HG03460 (cell line): ENCODE results near the gene KCNAB2.

ENCODE experiments used
- ATAC-seq: cut with Tn5 transposase; IDR thresholded peaks from one replicate; pipeline ENCODE4 v1.9.1; 2021; ENCODE audit not compliant: unreplicated experiment

The KCNAB2 gene

DNA sequence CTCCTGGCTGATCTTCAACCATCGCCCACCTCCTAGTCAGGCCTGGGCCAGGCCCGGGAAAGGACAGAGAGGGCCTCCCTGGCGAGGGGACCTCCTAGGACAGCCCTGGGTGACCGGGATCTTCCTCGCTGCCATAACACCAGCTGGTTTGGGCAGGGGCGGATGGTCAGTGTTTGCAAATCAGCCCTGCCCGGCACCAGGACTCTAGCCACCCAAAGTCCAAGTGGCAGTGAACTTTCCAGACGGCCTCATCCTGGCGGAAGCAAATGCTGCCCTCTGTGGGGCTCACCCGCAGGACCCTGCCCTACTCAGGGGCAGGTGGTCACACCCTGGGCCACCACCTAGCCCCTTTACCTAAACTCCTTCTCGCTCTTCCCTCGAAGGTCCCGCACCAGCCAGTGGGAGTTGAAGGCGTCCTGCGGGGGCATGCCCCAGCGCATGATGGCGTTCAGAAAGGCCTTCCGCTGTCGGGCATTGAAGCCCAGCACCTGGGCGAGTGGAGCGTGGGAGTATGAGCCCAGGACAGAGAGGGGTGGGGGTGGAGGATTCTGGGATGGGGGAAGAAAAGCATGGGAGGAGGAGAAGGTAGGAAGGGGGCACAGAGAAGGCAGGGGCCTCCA is 79.2 kb downstream of the KCNAB2 start:
- ATAC-seq = no peak

DNA sequence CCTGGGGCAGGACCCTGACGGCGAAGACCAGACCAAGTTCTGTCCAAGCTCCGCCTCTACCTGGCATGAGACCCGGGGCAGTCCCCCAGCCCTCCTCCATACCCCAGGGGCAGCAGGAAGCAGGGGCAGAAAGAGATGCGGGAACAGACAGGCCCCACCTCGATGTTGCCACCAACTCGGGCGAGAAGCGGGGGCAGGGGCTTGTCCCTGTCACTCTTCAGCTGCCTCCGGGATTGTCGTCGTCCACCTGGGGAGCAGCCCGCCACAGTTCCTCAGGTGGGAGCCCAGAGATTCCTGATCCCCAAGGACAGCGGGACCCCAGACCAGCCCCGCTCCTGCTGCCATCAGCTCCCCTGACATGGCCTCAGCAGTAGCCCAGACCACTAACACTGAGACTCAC is 79.7 kb downstream of the KCNAB2 start:
- ATAC-seq = no peak

DNA sequence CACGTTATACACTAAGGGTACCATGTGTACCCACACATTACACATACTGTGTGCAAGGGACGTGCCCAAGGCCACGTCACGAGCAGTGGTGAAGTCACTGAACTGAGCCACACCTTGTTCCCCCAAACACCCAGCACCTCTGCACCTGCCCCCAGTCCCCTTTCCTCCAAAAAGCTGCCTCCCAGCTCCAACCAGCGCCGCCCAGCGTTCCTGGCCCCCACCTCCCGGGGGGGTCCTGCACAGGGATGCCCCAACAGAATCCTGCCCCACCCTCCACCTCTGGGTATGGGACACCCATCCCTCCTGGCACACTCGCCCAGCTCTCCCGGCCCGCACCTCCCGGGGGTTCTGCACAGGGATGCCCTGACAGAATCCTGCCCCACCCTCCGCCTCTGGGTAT is 80.3 kb downstream of the KCNAB2 start:
- ATAC-seq = no peak

- ATAC-seq = no peak
Observed at GRCh38 chr1:6126521-6127067, 80.9 kb downstream of the KCNAB2 start.

DNA sequence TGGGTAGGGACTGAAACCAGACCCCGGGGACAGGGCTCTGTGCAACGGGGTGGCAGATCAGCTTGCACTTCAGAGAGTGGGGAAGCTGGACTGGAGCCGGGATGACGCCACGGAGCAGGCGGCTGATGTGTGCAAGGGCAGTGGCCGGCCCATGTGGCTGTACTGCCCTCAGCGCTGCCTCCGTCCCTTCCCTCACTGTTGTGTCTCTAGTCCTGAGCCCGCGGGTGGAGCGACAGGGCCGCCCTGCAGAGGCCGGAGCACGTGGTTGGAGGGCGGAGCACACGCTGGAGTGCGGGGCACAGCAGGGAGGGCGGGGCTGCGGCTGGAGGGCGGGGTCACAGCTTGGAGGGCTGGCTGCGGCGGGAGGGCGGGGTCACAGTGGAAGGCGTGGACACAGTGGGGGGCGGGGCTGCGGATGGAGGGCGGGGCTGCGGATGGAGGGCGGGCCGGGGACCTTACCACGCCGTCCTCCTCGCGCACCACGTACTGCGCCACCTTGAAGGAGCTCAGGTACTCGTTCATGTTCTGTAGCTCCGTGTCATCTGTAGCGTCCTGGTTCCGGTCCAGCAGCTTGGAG is 82.0 kb downstream of the KCNAB2 start:
- no peak for ATAC-seq

- no peak for ATAC-seq
Observed at GRCh38 chr1:6128276-6129081, 82.8 kb downstream of the KCNAB2 start.

- no peak for ATAC-seq
Observed at GRCh38 chr1:6129313-6129712, 83.6 kb downstream of the KCNAB2 start.

- ATAC-seq = no peak
Observed at GRCh38 chr1:6130036-6130435, 84.3 kb downstream of the KCNAB2 start.

GRCh38 chr1:6130596-6130995 is 84.9 kb downstream of the KCNAB2 start:
- ATAC-seq = no peak

GRCh38 chr1:6131561-6131960 is 85.9 kb downstream of the KCNAB2 start:
- no peak for ATAC-seq

- ATAC-seq = no peak
Observed at GRCh38 chr1:6133146-6133895, 87.6 kb downstream of the KCNAB2 start.

DNA sequence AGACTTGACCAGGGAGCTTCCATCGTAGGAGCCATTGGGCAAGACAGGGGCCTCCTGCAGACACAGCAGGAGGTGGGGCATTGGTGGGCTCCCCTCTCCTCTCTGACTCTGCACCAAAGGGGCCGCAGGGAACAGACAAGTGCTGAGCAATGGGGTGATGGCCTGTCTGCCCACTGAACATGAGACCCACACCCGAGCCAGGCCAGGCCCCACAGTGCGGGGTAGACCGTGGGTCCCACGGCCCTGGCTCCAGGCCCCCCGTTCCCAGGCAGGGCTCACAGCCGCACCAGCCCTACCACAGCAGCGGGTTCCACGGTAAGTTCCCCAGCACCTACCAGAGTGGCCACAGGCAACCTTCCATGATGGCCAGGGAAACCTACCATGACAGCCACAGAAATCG is 88.5 kb downstream of the KCNAB2 start:
- ATAC-seq = no peak

GRCh38 chr1:6134741-6135510 is 89.2 kb downstream of the KCNAB2 start:
- ATAC-seq = no peak

DNA sequence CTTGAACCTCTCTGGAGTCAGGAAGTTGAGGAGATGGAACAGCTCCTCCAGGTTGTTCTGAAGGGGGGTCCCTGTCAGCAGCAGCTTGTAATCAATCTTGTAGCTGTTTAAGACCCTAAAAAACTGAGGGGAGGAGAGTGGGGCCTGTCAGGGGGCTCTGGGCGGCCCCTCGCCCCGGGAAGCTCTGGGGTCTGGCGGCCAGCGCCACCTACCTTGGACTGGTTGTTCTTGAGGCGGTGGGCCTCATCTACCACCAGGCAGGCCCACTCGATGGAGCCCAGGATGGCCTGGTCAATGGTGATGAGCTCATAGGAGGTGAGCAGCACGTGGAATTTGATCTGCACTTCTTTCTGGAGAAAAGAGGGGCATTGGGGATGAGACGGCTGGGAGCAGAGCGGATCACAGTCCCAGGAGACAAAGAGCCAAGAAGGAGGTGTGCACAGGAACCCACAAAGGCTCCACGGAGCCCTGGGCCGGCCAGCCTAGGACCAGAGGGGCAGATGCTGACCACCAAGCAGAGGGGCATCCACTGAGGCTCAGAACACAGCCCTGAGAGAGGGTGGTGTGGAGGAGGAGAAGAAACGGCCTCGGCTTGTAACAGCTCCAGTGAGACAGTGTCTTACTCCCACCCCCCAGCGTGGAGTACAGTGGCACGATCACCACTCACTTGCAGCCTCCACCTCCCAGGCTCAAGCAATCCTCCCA is 91.0 kb downstream of the KCNAB2 start:
- ATAC-seq = no peak

DNA sequence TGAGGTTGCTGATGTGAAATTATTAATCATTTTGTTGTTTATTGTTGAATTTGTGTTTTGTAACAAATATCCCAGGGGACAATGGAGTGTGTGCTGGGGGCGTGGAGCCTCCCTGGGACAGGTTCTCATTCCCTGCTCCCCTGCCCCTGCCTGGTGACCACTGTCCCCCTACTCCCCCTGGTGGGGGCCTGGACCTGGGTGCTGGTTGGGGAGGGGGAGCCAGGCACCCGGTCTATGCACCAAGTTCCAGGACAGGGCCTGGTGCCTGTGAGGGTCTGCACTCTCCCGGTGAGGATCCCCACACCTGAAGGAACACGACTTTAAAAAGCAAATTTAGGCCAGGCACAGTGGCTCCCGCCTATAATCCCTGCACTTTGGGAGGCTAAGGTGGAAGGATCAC is 92.1 kb downstream of the KCNAB2 start:
- ATAC-seq = no peak

DNA sequence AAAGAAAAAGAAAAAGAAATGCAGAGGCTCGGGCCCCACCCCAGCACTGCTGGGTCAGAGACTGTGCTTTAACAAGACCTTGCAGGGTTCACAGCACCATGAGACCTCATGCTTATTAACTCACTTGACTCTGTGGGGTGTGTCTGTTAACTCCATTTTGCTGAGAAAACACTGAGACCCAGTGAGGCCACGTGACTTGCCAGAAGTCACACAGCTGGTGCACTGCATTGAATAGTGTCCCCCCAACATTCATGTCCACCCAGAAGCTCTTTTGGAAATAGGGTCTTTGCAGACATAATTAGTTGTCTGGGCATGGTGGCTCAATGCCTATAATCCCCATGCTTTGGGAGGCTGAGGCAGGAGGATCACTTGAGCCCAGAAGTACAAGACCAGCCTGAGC is 94.7 kb downstream of the KCNAB2 start:
- ATAC-seq = no peak

- no peak for ATAC-seq
Observed at GRCh38 chr1:6141592-6141991, 95.9 kb downstream of the KCNAB2 start.

DNA sequence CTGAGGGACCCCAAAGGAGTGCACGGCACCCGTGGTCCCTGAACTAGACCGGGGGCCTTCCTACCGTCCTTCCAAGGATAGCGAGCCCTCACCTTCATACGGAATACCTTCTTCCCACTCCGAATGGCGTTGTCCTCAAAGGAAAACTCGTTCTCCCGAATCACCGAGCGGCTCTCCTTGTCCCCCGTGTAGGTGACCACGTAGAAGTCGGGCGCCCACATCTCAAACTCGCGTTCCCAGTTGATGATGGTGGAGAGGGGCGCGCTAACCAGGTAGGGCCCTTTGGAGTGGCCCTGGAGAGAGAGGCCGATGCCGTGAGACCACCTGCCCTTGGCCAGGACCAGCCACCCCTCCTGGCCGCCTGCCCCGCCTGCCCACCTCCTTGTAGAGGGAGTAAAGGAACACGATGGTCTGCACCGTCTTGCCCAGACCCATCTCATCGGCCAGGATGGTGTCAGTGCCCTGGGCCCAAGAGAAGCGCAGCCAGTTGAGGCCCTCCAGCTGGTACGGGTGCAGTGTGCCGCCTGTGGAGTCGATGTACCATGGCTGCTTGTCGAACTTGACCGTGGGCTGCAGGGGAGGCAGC is 96.4 kb downstream of the KCNAB2 start:
- ATAC-seq = no peak

GRCh38 chr1:6142734-6143133 is 97.0 kb downstream of the KCNAB2 start:
- no peak for ATAC-seq

GRCh38 chr1:6143395-6143794 is 97.7 kb downstream of the KCNAB2 start:
- no peak for ATAC-seq
